Upper lobe of right lung (tissue), 1 donor: ENCODE data around the gene FN3KRP. TPM values are rescaled to one million over a fixed set of nuclear protein-coding genes. Genes with fewer than 3 reads are reported as not detected.

Experiments used
- ATAC-seq: fragments of 200-7000 bp; cut with Tn5 transposase; one replicate; pipeline ENCODE4 v1.9.1; 2020; ENCODE audit warnings: mild to moderate bottlenecking, moderate library complexity
- DNase-seq: peaks from one replicate; pipeline ENCODE4 v3.0.0-alpha.2; 2020
- H3K27ac ChIP-seq: fragments of 200-600 bp; one replicate; pipeline ENCODE4 v1.8.0; 2022
- H3K27me3 ChIP-seq: fragments of 200-600 bp; one replicate; pipeline ENCODE4 v1.8.0; 2022; ENCODE audit warnings: mild to moderate bottlenecking
- H3K36me3 ChIP-seq: fragments of 200-600 bp; one replicate; pipeline ENCODE4 v1.8.0; 2022
- H3K4me1 ChIP-seq: fragments of 200-600 bp; one replicate; pipeline ENCODE4 v1.8.0; 2022
- H3K4me3 ChIP-seq: fragments of 200-600 bp; one replicate; pipeline ENCODE4 v1.8.0; 2022; ENCODE audit warnings: mild to moderate bottlenecking
- H3K9me3 ChIP-seq: fragments of 200-600 bp; one replicate; pipeline ENCODE4 v1.8.0; 2022
- intact Hi-C: fragments of 100-400 bp; cut with DNase I; formaldehyde crosslinking; loops from one replicate; pipeline ENCODE4 v1.11.0; 2022
- long read RNA-seq: library from polyadenylated mRNA; unstranded; transcript quantifications from one replicate; pipeline ENCODE4 v2.0.0, GENCODE V29; 2021
- total RNA-seq: library from RNA; stranded (reverse); fragmentation: NEBNext Ultra II Directional; extraction: Animal tissue kit (Norgen Biotek cat#: 25700); gene quantifications from one replicate; pipeline ENCODE4 v1.2.1, GENCODE V29; 2021
- TF ChIP-seq, protein P1 (sequence below): fragments of 200-600 bp; IDR thresholded peaks from one replicate; pipeline ENCODE4 v1.8.0; 2022; ENCODE audit warnings: antibody characterized with exemption
- donor health status: DM: no; HTN: yes; CAD: no; lungs with severe emphysema.

The FN3KRP gene, protein sequence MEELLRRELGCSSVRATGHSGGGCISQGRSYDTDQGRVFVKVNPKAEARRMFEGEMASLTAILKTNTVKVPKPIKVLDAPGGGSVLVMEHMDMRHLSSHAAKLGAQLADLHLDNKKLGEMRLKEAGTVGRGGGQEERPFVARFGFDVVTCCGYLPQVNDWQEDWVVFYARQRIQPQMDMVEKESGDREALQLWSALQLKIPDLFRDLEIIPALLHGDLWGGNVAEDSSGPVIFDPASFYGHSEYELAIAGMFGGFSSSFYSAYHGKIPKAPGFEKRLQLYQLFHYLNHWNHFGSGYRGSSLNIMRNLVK
- total RNA-seq: 21.4 TPM
- long read RNA-seq, transcript FN3KRP-201 (6 exons, 1,849 nt): major isoform, 70 of 86 reads
- long read RNA-seq, partial matches to known transcripts: 2 of 86 reads
- long read RNA-seq, other reads (novel, unspliced or antisense): 11 of 86 reads

DNA sequence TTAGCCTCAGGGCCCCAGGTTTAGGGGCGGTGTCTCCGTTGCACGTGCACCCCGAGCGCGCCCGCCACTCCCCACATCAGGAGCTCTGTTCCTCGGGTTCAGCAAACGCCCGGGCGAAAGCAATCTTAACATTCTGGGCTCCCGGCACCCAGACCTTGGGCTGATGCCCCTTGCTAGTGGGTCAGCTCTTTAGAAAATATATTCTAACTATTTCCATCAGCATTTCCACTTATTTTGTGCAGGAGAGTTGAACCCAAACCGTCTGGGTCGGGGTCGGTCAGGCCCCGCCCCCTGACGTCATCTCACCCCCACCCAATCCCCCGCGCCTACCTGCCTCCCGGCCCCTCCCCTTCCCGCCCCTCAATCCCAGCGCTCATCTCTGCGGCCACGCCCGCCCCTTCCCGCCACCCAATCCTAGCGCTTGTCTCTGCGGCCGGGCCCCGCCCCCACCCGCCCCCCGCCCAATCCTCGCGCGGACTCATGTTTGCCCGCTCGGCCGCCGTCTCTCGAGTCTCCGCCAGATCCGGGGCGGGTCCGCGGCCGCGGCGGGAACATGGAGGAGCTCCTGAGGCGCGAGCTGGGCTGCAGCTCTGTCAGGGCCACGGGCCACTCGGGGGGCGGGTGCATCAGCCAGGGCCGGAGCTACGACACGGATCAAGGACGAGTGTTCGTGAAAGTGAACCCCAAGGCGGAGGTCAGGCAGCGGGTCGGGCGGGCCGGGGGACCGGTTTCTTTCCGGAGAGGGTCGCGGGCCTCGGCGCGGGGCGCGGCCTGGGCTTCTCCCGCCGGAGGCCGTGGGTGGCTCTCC, at the start of gene FN3KRP:
FN3KRP (plus strand) TSS at position 504 of the 808 bp plus-strand sequence; CDS start at position 554, 50 bp downstream.
- intact Hi-C loops: no loop called here
- peak; percentile 98 for DNase-seq
- Histone ChIP-seq H3K4me3 (peak within 1 kb of the TSS; percentile 69), H3K4me1 (peaks cover 15% of the 10 kb centered on the region), H3K27ac (peak within 1 kb of the TSS; percentile 74), H3K27me3 (no peaks in the 10 kb centered on the region), H3K9me3 (no peaks in the 10 kb centered on the region), H3K36me3 (peaks cover 14% of the 10 kb centered on the region)
- TF ChIP-seq, protein P1, sequence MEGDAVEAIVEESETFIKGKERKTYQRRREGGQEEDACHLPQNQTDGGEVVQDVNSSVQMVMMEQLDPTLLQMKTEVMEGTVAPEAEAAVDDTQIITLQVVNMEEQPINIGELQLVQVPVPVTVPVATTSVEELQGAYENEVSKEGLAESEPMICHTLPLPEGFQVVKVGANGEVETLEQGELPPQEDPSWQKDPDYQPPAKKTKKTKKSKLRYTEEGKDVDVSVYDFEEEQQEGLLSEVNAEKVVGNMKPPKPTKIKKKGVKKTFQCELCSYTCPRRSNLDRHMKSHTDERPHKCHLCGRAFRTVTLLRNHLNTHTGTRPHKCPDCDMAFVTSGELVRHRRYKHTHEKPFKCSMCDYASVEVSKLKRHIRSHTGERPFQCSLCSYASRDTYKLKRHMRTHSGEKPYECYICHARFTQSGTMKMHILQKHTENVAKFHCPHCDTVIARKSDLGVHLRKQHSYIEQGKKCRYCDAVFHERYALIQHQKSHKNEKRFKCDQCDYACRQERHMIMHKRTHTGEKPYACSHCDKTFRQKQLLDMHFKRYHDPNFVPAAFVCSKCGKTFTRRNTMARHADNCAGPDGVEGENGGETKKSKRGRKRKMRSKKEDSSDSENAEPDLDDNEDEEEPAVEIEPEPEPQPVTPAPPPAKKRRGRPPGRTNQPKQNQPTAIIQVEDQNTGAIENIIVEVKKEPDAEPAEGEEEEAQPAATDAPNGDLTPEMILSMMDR: no peak
- ATAC-seq: peak; percentile 98

GRCh38 chr17:82666931-82667667, 49.4 kb upstream of the FN3KRP start:
- Histone ChIP-seq H3K27ac (no peak overlapping the region), H3K4me1 (no peaks in the 10 kb centered on the region), H3K4me3 (no peak overlapping the region), H3K9me3 (no peaks in the 10 kb centered on the region), H3K27me3 (no peaks in the 10 kb centered on the region), H3K36me3 (no peaks in the 10 kb centered on the region)
- intact Hi-C loops: no loop called here
- ATAC-seq (no peak), DNase-seq (no peak)
- TF ChIP-seq, protein P1: no peak

DNA sequence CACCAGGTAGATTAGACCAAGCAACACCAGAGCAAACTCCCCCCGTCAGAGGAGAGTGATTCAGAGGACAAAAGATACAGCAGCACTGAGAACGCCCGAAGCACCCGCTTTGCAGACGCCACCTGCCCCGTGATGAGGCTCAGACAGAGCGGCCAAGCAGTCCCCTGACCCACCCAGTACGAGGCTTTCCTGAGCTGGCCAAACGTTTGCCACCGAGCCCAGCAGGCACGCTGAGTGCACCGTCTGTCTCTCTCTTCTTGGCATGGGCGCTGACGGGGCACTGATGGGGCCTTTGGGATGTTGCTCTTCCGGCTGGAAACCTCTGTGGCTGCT, 48.9 kb upstream of the FN3KRP start:
- H3K4me1 ChIP-seq: no peaks in the 10 kb centered on the region
- H3K27me3 ChIP-seq: no peaks in the 10 kb centered on the region
- H3K9me3 ChIP-seq: no peaks in the 10 kb centered on the region
- intact Hi-C loops: no loop called here
- H3K36me3 ChIP-seq: no peaks in the 10 kb centered on the region
- ATAC-seq (no peak), DNase-seq (no peak)
- no peak overlapping the region for H3K4me3 ChIP-seq
- TF ChIP-seq, protein P1: no peak
- H3K27ac ChIP-seq: no peak overlapping the region

DNA sequence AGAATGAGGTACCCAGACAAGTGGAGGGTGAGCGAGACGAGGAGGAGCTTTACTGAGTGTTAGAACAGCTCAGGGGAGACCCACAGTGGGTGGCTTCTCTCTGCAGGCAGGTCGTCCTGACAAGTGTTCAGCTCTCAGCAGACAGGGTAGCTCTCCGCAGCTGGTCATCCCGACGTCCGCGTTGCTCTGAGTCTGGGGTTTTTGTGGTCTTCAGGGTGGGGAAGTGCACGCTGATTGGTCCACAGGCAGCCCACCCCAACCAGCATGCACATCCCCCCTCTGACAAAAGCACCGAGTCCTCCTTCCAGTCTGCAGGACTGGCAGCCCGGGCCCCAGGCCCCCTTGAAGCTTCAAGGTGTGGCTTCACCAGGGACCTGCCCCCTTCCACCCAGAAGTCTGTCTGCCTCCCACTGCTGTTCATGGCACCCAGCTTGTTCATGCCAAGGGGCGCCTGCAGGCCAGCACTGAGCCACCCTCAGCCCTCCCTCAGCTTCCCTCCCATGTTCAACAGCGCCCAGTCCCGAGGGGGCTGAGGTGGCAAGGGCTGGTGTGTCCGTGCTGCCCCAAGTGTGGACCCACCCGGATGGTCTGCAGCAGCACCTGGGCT, 48.4 kb upstream of the FN3KRP start:
- Histone ChIP-seq H3K4me1 (no peaks in the 10 kb centered on the region), H3K27me3 (no peaks in the 10 kb centered on the region), H3K4me3 (no peak overlapping the region), H3K27ac (no peak overlapping the region), H3K9me3 (no peaks in the 10 kb centered on the region), H3K36me3 (no peaks in the 10 kb centered on the region)
- intact Hi-C loops: no loop called here
- DNase-seq (no peak), ATAC-seq (no peak)
- TF ChIP-seq, protein P1: no peak

DNA sequence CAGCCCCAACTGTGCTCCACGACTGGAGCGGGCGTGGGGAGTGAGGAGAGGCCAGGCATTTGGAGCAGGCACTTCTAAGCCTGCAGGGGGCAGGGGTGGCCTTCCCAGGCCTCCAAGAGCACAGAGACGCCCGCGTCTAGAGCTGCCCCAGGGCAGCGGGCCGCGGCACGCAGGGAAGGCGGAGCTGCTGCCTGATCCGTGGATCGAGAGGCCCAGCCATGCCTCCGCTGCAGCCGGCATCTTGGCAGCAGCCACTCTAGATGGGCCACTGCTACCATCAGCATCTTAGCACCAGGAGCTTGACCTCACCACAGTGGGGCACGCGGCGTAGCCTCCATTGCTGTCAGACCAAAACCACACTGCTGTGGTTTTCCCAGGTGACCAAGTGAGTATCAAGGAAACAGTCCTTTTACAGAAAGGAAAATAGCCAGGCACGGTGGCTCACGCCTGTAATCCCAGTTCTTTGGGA, 47.8 kb upstream of the FN3KRP start:
- no peaks in the 10 kb centered on the region for H3K4me1 ChIP-seq
- H3K4me3 ChIP-seq: no peak overlapping the region
- H3K36me3 ChIP-seq: no peaks in the 10 kb centered on the region
- DNase-seq: peak; percentile 89
- H3K9me3 ChIP-seq: no peaks in the 10 kb centered on the region
- H3K27me3 ChIP-seq: no peaks in the 10 kb centered on the region
- TF ChIP-seq, protein P1: peak; percentile 64
- H3K27ac ChIP-seq: no peak overlapping the region
- intact Hi-C loops: no loop called here
- peak; percentile 97 for ATAC-seq
